Liver (tissue), 3 donors: ENCODE data around the gene CFAP61.

ENCODE experiments used
- CTCF ChIP-seq: fragments of 150-350 bp; IDR thresholded peaks from 2 replicates; pipeline ENCODE4 v1.5.1; 2017; ENCODE audit warnings: improper control_type of control experiment, low read depth, low read length; ENCODE audit not compliant: missing input control
- EGR1 ChIP-seq, 2 donors: IDR thresholded peaks; 2 replicates each; pipeline ENCODE4 v1.6.1; 2016 to 2018; ENCODE audit warnings: antibody characterized with exemption in 2 of 2, low read depth in 2 of 2
- FOXA1 ChIP-seq: IDR thresholded peaks from 2 replicates; pipeline ENCODE4 v1.6.1; 2016; ENCODE audit warnings: antibody characterized with exemption
- HNF4A ChIP-seq, 2 donors: conservative IDR thresholded peaks; 2 replicates each; pipeline ENCODE4 v1.6.1; 2016; ENCODE audit warnings: antibody characterized with exemption in 2 of 2, mild to moderate bottlenecking in 2 of 2
- MAX ChIP-seq: IDR thresholded peaks from 2 replicates; pipeline ENCODE4 v1.6.1; 2016; ENCODE audit warnings: antibody characterized with exemption
- RAD21 ChIP-seq, 2 donors: IDR thresholded peaks; 2 replicates each; pipeline ENCODE4 v1.6.1; 2016; ENCODE audit warnings: antibody characterized with exemption in 2 of 2, mild to moderate bottlenecking in 2 of 2
- TAF1 ChIP-seq: conservative IDR thresholded peaks from 2 replicates; pipeline ENCODE4 v1.6.1; 2016; ENCODE audit warnings: antibody characterized with exemption, mild to moderate bottlenecking
- YY1 ChIP-seq: IDR thresholded peaks from 2 replicates; pipeline ENCODE4 v1.6.1; 2016; ENCODE audit warnings: antibody characterized with exemption, mild to moderate bottlenecking
- ZBTB33 ChIP-seq: IDR thresholded peaks from 2 replicates; pipeline ENCODE4 v1.6.1; 2016; ENCODE audit warnings: antibody characterized with exemption
- TF ChIP-seq, protein P1 (sequence below): IDR thresholded peaks from 2 replicates; pipeline ENCODE4 v1.6.1; 2016; ENCODE audit warnings: antibody characterized with exemption, mild to moderate bottlenecking
- donor health status: healthy.
- donor health status: healthy.

GRCh38 chr20:20322912-20323311 lies 270.6 kb downstream of the CFAP61 start:
- TF ChIP-seq CTCF = no peak
- no peak for TF ChIP-seq EGR1 (IDR thresholded peaks at IDR 0.05; ENCODE audit: low read depth in 2 of 2)
- TF ChIP-seq RAD21 (IDR thresholded peaks at IDR 0.05) = no peak
- TF ChIP-seq MAX = no peak
- no peak for TF ChIP-seq YY1
- TF ChIP-seq FOXA1 = no peak
- TF ChIP-seq, protein P1, sequence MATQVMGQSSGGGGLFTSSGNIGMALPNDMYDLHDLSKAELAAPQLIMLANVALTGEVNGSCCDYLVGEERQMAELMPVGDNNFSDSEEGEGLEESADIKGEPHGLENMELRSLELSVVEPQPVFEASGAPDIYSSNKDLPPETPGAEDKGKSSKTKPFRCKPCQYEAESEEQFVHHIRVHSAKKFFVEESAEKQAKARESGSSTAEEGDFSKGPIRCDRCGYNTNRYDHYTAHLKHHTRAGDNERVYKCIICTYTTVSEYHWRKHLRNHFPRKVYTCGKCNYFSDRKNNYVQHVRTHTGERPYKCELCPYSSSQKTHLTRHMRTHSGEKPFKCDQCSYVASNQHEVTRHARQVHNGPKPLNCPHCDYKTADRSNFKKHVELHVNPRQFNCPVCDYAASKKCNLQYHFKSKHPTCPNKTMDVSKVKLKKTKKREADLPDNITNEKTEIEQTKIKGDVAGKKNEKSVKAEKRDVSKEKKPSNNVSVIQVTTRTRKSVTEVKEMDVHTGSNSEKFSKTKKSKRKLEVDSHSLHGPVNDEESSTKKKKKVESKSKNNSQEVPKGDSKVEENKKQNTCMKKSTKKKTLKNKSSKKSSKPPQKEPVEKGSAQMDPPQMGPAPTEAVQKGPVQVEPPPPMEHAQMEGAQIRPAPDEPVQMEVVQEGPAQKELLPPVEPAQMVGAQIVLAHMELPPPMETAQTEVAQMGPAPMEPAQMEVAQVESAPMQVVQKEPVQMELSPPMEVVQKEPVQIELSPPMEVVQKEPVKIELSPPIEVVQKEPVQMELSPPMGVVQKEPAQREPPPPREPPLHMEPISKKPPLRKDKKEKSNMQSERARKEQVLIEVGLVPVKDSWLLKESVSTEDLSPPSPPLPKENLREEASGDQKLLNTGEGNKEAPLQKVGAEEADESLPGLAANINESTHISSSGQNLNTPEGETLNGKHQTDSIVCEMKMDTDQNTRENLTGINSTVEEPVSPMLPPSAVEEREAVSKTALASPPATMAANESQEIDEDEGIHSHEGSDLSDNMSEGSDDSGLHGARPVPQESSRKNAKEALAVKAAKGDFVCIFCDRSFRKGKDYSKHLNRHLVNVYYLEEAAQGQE = no peak
- no peak for TF ChIP-seq TAF1
- TF ChIP-seq ZBTB33 = no peak
- no peak for TF ChIP-seq HNF4A (conservative IDR thresholded peaks at IDR 0.05)
